GM12878 (cell line): ENCODE measurements around the gene CCL25. TPM values are rescaled to one million over a fixed set of nuclear protein-coding genes. Genes with fewer than 3 reads are reported as not detected.

Experiments used
- ATAC-seq: fragments of 200-7000 bp; cut with Tn5 transposase; 3 replicates; pipeline ENCODE4 v1.9.1; 2020; ENCODE audit warnings: mild to moderate bottlenecking, moderate library complexity
- BruUV-seq: library from RNA; stranded (reverse); fragments of 400-500 nt; replicated peaks from 2 replicates; lab custom pipeline; 2021; lab: Mats Ljungman, UMichigan
- CTCF ChIA-PET: fragments of 300-600 bp; sonication (Branson Sonifier 250); formaldehyde crosslinking; extraction: SDS; loops from one replicate; lab custom pipeline; 2021; ENCODE audit warnings: inconsistent platforms; lab: Yijun Ruan, JAX
- POLR2A ChIA-PET: fragments of 350-600 bp; formaldehyde crosslinking; extraction: SDS; loops from one replicate; lab custom pipeline; 2021; ENCODE audit warnings: inconsistent platforms; lab: Charles Lee
- RAD21 ChIA-PET: fragments of 300-600 bp; sonication (Branson Sonifier 250); formaldehyde crosslinking; loops from one replicate; lab custom pipeline; 2023; ENCODE audit warnings: antibody characterized with exemption; ENCODE audit not compliant: unreplicated experiment; lab: Charles Lee
- SMC1A ChIA-PET: fragments of 300-600 bp; sonication (Branson Sonifier 250); formaldehyde crosslinking; loops from one replicate; lab custom pipeline; 2023; ENCODE audit not compliant: unreplicated experiment, uncharacterized antibody; lab: Charles Lee
- DNase-seq: peaks from one replicate; pipeline ENCODE4 v3.0.0-alpha.2; 2011; ENCODE audit warnings: low read depth, low spot score
- FAIRE-seq: peaks from 3 replicates; lab custom pipeline; 2011; peaks lifted over from hg19 to GRCh38; lab: Jason Lieb, UNC
- H2AFZ ChIP-seq: 2 replicates; pipeline ENCODE4 v1.6.0; 2011; ENCODE audit warnings: low read depth, low read length, control low read depth; ENCODE audit not compliant: control insufficient read depth
- H3K27ac ChIP-seq: 2 replicates; pipeline ENCODE4 v1.5.1; 2011; ENCODE audit warnings: control low read depth; ENCODE audit not compliant: control insufficient read depth, insufficient read depth
- H3K27me3 ChIP-seq, 2 experiments: replicated peaks in 1 of 2; 2 replicates each; pipeline versions ENCODE4 v1.6.0 to v1.6.1; 2011; ENCODE audit warnings: low read length in 1 of 2; ENCODE audit not compliant: control insufficient read depth in 2 of 2, insufficient read depth in 2 of 2
- H3K36me3 ChIP-seq, 2 experiments: 2 replicates each; pipeline ENCODE4 v1.5.1; 2011; ENCODE audit warnings: low read length in 1 of 2; ENCODE audit not compliant: control insufficient read depth in 2 of 2, insufficient read depth in 2 of 2
- H3K4me1 ChIP-seq: 2 replicates; pipeline ENCODE4 v1.6.1; 2011; ENCODE audit warnings: mild to moderate bottlenecking, low read length, moderate library complexity, mixed read lengths; ENCODE audit not compliant: control insufficient read depth, insufficient read depth
- H3K4me2 ChIP-seq: 2 replicates; pipeline ENCODE4 v1.6.0; 2011; ENCODE audit warnings: control low read depth; ENCODE audit not compliant: control insufficient read depth, insufficient read depth
- H3K4me3 ChIP-seq: fragments of 200-600 bp; sonication (generic); 2 replicates; pipeline ENCODE4 v1.5.1; 2016
- H3K79me2 ChIP-seq: 2 replicates; pipeline ENCODE4 v1.6.0; 2011; ENCODE audit warnings: low read length; ENCODE audit not compliant: control insufficient read depth, insufficient read depth
- H3K9ac ChIP-seq: 2 replicates; pipeline ENCODE4 v1.8.0; 2011; ENCODE audit warnings: low read length, control low read depth, mixed read lengths; ENCODE audit not compliant: control insufficient read depth, insufficient read depth
- H3K9me3 ChIP-seq: replicated peaks from 3 replicates; pipeline ENCODE4 v1.5.1; 2011; ENCODE audit warnings: mild to moderate bottlenecking, low read length; ENCODE audit not compliant: control insufficient read depth, insufficient read depth
- H4K20me1 ChIP-seq: 2 replicates; pipeline ENCODE4 v1.6.0; 2011; ENCODE audit not compliant: control insufficient read depth, insufficient read depth
- IKZF1 ChIP-seq: fragments of 450-650 bp; conservative IDR thresholded peaks from 2 replicates; pipeline ENCODE4 v1.6.1; 2017; ENCODE audit warnings: antibody characterized with exemption, mild to moderate bottlenecking
- NFIC ChIP-seq: IDR thresholded peaks from 2 replicates; pipeline ENCODE4 v1.6.1; 2012; ENCODE audit warnings: low read depth, mild to moderate bottlenecking, inconsistent platforms, low read length, moderate library complexity
- PKNOX1 ChIP-seq: fragments of 450-650 bp; IDR thresholded peaks from 2 replicates; pipeline ENCODE4 v1.6.1; 2016; ENCODE audit warnings: mild to moderate bottlenecking
- POLR2A ChIP-seq: IDR thresholded peaks from 2 replicates; pipeline ENCODE4 v1.6.1; 2011; ENCODE audit warnings: low read depth, mild to moderate bottlenecking, low read length
- RAD21 ChIP-seq: IDR thresholded peaks from 2 replicates; pipeline ENCODE4 v1.6.1; 2011; ENCODE audit warnings: mild to moderate bottlenecking, low read depth, low read length, moderate library complexity; ENCODE audit not compliant: insufficient read depth
- RCOR1 ChIP-seq: conservative IDR thresholded peaks from 2 replicates; pipeline ENCODE4 v1.6.1; 2012; ENCODE audit warnings: low read depth, low read length, improper control_type of control experiment
- REST ChIP-seq: IDR thresholded peaks from 2 replicates; pipeline ENCODE4 v1.6.1; 2012; ENCODE audit warnings: mild to moderate bottlenecking, low read depth, low read length
- SMC3 ChIP-seq: IDR thresholded peaks from 2 replicates; pipeline ENCODE4 v1.6.1; 2011; ENCODE audit warnings: low read length, improper control_type of control experiment, borderline replicate concordance
- SUPT20H ChIP-seq: IDR thresholded peaks from 2 replicates; pipeline ENCODE4 v1.6.1; 2011; ENCODE audit warnings: low read depth, mild to moderate bottlenecking, low read length, moderate library complexity, borderline replicate concordance; ENCODE audit not compliant: control insufficient read depth
- ZBTB11 ChIP-seq: fragments of 450-650 bp; formaldehyde crosslinking; IDR thresholded peaks from 2 replicates; pipeline ENCODE4 v1.5.0; 2022; ENCODE audit warnings: mild to moderate bottlenecking, missing genetic modification characterization
- WGBS: methylation state at CpG from one replicate; pipeline ENCODE4 v1.1.6; 2016; ENCODE audit warnings: low lambda C conversion rate; ENCODE audit not compliant: insufficient replicate concordance, insufficient coverage; ENCODE audit errors: missing lambda C conversion rate; 5-methylcytosine and 5-hydroxymethylcytosine counted together
- in situ Hi-C: fragments of 300-500 bp; cut with MboI; formaldehyde crosslinking; loops from 9 replicates; pipeline ENCODE4 v1.14.3; 2018; ENCODE audit warnings: mixed read lengths
- intact Hi-C: fragments of 100-400 bp; cut with micrococcal nuclease; formaldehyde crosslinking; loops from one replicate; pipeline ENCODE4 v1.14.2; 2022; ENCODE audit not compliant: unreplicated experiment
- polyA plus RNA-seq, 11 experiments: library from polyadenylated mRNA; depleted of rRNA in 4 of 11; unstranded in 6 of 11; stranded (reverse) in 5 of 11; fragments of >200 nt; fragmentation: Nextera tagmentation in 4 of 11; fragmentation: Illumina TruSeq in 1 of 11; extraction: Ambion mirVana in 4 of 11; extraction: Trizol in 1 of 11; gene quantifications; 1 replicate in 1 of 11; 2 replicates in 10 of 11; pipeline versions ENCODE4 v1.2.1 to v1.2.3, GENCODE V29; 2011 to 2016; ENCODE audit warnings: inconsistent platforms in 2 of 11, missing spikeins in 2 of 11, low read depth in 1 of 11
- total RNA-seq, 4 experiments: library from RNA; depleted of rRNA in 3 of 4; stranded (reverse); fragments of >200 nt in 3 of 4; fragmentation: Illumina TruSeq in 1 of 4; extraction: Trizol in 1 of 4; gene quantifications; 2 replicates each; pipeline versions ENCODE4 v1.2.1 to v1.2.3, GENCODE V29; 2013 to 2021

CCL25 gene
- total and polyA plus RNA-seq, 10 of the 15 experiments (the other 5 are each of a cell fraction or from before 2014, with no cell fraction given) = 0.53 to 12.0 (median 8.3) TPM

- H4K20me1 ChIP-seq = no peaks in the 10 kb centered on the region
- TF ChIP-seq SUPT20H = no peak
- no peak for TF ChIP-seq NFIC
- TF ChIP-seq PKNOX1 = no peak
- no peak for TF ChIP-seq REST
- no peak for TF ChIP-seq RCOR1
- TF ChIP-seq IKZF1 = no peak
- TF ChIP-seq ZBTB11 (CRISPR knock-in tag) = no peak
- TF ChIP-seq RAD21 = no peak
- no peak for TF ChIP-seq POLR2A
- no peak for TF ChIP-seq SMC3
- TF ChIP-seq, all 136 proteins: peak for 0
- CTCF ChIA-PET = no interaction called here
- BruUV-seq = no TSS peak
- RAD21 ChIA-PET = no interaction called here
- ATAC-seq (no peak), FAIRE-seq (no peak), DNase-seq (no peak)
- Histone ChIP-seq H3K4me1 (no peaks in the 10 kb centered on the region; the same call in 1 of the 2 replicates), H3K9me3 (no peaks in the 10 kb centered on the region), H3K4me3 (no peak overlapping the region), H3K4me2 (no peak overlapping the region), H3K79me2 (no peaks in the 10 kb centered on the region), H3K36me3 (no peaks in the 10 kb centered on the region), H3K27ac (no peak overlapping the region), H3K27me3 (no peaks in the 10 kb centered on the region), H3K9ac (no peak overlapping the region), H2AFZ (no peak overlapping the region)
- in situ Hi-C loops = no loop called here
- SMC1A ChIA-PET = no interaction called here
- intact Hi-C loops = no loop called here
- 86% methylated on average over 8 of the region's 8 CpGs for WGBS
- POLR2A ChIA-PET = no interaction called here
These were observed 31.2 kb upstream of the CCL25 start for GRCh38 chr19:8021374-8021773.
